ENCODE results near the gene HOXD10.

HOXD10 gene

DNA sequence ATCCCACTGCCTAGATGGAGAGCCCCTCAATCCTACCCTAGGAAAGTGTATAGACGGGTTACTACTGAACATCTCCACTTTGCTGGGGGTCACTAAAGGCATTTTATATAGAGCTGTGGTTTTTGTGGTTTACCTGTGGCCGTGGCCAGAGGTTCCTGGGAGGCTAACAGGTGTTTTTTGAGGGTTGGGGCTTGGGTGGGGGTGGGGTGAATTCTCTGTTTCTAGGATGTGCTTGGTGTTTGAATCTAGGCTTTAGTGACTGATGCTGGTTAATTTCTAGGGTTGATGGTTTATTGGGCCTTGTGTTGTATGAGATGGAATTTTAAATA is 20.6 kb downstream of the HOXD10 start:
- no peak for DNase-seq

DNA sequence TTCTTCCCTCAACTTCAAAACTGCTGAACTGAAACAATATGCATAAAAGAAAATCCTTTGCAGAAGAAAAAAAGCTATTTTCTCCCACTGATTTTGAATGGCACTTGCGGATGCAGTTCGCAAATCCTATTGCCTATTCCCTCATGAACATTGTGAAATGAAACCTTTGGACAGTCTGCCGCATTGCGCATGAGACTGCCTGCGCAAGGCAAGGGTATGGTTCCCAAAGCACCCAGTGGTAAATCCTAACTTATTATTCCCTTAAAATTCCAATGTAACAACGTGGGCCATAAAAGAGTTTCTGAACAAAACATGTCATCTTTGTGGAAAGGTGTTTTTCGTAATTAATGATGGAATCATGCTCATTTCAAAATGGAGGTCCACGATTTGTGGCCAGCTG is 21.3 kb downstream of the HOXD10 start:
- DNase-seq: no peak

DNA sequence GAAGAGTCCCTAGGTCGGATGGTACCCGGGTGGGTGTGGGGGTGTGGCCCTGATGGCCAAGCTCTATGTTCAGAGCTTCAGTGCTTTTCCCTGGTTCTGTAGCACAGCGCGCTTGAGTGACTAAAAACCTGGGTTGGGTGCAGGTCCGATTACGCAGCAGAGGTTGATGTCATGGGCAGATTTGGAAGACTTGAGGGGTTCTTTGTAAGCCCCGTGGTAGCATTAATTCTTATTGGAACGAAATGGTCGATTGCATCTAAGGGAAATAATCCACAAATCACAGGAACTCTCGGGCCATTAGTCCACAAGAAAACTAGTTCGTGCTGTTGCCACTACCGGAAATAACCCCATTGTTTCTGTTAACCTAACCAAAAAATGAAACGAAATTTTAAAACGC is 21.9 kb downstream of the HOXD10 start:
- no peak for DNase-seq

- DNase-seq: no peak
Observed at GRCh38 chr2:176138923-176139660, 22.5 kb downstream of the HOXD10 start.

DNA sequence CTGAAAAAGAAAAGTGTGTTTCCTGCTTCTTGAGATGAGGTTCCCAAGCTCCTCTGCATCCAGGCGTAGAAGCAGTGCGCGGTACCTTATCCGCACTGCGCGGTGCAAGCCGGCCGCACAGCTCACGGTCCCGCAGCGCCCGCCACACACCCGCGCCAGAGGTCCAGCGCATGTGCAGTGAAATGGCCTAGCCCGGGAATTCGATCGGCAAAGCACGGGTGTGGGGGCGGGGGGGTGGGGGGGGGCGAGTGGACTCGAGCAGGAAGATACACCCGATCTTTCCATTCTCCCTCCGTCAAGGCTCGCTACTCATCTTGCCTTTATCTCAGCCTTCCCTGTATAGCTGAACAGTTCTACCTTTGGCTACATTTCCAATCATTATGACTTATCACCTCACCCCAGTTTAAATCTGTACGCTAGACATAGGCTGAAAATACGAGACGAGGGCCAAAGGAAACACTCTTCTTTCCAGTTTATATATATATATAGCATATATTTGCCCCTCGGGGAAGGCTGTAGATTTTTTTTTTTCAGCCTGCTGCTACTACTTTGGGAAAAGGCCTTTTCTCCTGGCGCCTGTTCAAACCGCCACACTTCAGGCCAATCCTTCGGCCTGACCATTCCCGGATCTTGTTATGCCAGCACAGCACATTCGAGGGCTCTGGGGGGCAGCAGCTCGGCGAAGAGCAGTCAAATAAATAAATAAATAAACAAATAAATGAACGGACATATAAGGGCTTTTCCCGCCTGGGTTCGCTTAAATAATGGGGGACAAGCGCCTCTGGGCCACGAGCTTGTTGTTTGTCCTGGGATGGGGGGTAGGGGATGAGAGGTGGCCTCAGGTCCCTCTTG is 23.3 kb downstream of the HOXD10 start:
- DNase-seq: no peak

GRCh38 chr2:176140513-176141317 is 24.1 kb downstream of the HOXD10 start:
- peak in 3 of 4 experiments; percentile 5 to 37 (median 14) for DNase-seq

- no peak for DNase-seq
Observed at GRCh38 chr2:176142281-176142680, 25.7 kb downstream of the HOXD10 start.

GRCh38 chr2:176145085-176145969 is 28.7 kb downstream of the HOXD10 start:
- no peak for DNase-seq

DNA sequence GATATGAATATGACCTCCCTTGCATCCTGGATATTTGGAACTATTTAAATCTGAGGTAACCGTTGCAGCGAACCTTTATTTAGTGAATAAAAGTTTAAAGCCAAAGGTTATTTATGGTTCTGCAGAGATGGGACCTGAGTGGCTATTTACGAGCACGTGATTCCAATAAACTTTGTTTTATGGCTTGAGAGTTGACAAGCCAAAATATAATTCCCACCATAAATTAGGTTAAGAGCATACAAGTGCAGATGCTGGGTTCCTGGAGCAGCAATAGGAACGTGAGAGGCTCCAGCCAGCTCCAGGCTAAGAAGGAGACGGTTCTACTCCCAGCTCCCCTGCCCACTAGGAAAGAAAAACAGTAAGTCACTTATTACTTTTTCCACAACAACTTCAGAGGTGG is 29.5 kb downstream of the HOXD10 start:
- DNase-seq: no peak

DNA sequence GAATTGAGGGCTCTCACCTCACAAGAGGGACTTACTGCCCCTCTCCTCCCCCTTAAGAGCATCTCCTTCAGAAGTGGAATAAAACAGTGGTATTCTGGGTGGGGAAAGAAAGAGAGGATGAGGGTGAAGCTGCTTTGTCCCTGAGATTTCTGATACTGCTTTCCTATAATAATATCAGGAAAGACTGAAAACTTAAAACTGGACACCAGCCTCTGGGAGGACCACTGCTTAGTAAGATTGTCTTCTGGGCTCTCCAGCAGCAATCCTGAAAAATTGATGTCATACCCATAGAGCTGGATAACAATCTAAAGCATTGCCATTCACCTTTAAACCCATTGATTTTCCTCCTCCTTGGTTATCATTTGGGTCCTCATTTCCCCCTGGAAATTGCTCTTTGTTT is 30.1 kb downstream of the HOXD10 start:
- DNase-seq: no peak

DNA sequence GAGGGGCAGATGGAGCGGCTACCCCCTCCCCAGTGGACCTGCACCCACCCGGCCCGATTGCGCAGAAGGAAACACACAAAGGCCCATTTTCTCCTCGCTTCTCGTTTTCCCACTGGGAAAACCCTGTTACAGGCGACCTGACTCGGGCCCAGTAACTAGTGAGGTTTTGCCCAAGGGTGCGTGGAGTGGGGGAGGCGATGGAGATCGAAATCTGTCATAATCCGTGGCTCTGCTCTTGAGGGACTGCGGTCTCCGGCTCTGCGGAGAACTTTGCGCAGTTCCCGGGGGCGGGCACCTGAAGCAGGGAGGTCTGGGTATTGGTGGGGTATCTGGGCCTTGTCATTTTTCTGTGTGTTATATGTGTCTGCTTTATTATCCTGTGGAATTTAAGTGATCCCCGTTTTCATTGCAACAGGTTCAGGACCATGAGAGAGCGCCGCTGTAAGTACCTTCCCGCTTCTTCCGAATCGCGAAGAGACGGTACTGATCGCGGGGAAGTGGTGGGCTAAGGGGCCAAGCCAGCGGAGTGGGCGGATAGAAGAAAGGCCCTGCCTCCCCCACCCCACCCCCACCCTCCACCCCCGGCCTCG is 30.7 kb downstream of the HOXD10 start:
- DNase-seq: no peak

- DNase-seq: no peak
Observed at GRCh38 chr2:176147800-176148496, 31.4 kb downstream of the HOXD10 start.

DNA sequence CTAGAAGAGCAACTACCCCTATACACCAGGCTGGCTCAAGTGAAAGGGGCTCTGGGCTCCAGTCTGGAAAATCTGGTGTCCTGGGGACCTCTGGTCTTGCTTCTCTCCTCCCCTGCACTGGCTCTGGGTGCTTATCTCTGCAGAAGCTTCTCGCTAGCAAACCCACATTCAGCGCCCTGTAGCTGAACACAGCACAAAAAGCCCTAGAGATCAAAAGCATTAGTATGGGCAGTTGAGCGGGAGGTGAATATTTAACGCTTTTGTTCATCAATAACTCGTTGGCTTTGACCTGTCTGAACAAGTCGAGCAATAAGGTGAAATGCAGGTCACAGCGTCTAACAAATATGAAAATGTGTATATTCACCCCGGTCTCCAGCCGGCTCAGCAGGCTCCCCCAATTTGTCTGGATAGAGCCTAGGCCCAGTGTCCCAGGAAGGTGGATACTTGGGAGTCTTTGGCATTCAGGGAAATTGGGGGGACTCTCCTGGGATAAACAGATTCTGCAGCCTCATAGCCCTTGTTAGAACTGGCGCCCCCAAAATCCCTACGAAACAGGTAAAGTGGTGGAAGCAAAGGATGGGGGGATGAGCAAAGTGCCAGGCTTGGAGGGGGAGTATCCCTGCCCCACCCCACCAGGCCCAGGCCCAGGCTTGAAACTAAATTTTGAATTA is 32.3 kb downstream of the HOXD10 start:
- DNase-seq: no peak

GRCh38 chr2:176149481-176149938 is 32.9 kb downstream of the HOXD10 start:
- no peak for DNase-seq

- DNase-seq: no peak
Observed at GRCh38 chr2:176149939-176150583, 33.5 kb downstream of the HOXD10 start.

DNA sequence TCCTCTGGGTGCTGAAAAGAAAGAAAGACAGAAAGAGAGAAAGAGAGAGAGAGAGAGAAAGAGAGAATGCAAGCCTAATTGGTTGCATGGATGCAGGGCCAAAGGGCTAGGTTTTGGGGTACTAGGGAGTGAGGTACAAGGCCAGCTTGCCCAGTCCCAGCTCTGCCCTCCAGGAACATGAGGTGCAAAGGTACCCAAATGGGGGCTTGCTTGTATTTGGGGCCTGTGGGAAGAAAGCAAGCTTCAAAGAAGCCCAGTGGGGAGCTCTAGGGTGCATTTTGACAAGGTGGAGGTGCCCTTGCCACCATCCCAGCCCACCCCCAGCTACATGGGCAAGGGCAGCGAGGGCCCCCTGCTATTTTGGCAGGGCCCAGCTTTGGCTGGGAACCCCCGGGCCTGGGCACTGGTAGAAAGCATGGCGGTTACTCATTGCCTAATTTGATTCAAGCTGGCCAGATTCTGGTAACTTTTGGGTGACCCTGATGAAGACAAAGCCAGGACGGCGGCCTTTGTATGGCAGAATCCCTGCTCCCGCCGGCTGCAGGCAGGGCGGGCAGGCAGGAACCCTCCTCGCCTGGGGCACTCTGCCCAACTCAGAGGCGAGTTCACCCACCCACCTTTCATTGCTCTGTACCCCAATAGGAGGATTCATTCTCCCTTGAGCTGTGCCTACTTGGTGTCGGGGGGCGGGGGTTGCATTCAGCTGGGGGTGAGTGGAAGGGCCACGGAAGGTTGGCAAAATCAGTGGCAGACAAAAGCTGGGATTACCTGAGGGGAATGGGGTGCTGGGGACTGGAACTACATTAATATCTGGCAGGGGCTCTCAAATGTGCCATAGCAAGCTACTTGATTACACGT is 34.2 kb downstream of the HOXD10 start:
- DNase-seq: no peak

DNA sequence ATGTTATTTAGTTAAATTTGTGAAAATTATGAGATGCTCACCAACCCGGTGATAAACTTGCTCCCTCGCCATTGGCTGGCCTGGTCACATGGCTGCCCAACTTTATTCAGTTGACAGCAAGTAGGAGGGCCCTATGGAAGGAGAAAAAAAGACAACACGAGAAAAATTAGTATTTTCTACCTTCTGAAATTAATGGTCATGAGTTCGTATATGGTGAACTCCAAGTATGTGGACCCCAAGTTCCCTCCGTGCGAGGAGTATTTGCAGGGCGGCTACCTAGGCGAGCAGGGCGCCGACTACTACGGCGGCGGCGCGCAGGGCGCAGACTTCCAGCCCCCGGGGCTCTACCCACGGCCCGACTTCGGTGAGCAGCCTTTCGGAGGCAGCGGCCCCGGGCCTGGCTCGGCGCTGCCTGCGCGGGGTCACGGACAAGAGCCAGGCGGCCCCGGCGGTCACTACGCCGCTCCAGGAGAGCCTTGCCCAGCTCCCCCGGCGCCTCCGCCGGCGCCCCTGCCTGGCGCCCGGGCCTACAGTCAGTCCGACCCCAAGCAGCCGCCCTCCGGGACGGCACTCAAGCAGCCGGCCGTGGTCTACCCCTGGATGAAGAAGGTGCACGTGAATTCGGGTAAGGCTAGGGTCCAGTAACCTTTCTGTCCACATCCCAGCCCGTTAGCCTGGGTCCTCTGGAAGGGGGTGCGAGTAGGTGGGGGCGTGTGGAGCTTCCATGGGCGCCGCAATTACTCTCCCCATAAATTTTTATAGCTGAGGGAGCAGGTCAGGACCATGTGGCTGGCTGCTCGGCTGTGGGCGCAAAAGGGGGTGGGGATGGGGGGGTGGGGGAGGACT is 35.1 kb downstream of the HOXD10 start, which contains the start of gene HOXD4:
TSS of gene HOXD4 (plus strand) at position 109 of the 846 bp plus-strand sequence. CDS start at position 193, 84 bp downstream.
- DNase-seq: no peak

Data from activated CD4-positive, CD25-positive, alpha-beta regulatory T cell (primary cell).